ENCODE measurements around the gene CRYBB3. TPM values are rescaled to one million over a fixed set of nuclear protein-coding genes. Genes with fewer than 3 reads are reported as not detected.

CRYBB3 gene
- total RNA-seq, 1 experiment from 2014 or later = 0.67 TPM

DNA sequence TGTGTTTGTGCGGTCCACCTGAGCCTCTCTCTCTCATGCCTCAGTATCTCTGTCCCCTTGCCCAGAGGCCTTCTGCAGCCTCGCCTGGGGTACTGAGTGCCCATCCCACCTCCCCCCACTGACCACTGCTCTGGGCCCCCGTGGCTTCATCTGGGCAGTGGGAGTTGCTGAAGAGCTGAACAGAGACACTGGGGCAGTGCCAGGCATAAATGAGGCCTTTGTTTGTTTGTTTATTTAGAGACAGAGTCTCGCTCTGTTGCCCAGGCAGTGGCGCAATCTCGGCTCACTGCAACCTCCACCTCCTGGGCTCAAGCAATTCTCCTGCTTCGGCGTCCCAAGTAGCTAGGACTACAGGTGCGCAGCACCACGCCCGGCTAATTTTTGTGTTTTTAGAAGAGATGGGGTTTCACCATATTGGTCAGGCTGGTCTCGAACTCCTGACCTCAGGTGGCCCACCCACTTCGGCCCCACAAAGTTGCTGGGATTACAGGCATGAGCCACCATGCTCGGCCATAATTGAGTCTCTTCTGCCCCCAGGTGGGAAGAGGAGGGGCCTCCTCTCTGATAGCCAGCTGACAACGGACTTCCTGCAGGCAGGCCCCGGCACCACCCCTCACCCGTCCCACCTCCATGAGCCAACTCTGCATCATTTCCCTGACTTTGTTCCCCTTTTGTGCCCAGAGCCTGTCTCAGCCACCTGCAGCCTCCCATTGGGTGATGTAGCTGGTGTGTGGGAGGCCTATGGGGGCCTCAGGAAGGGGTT, 9.3 kb downstream of the CRYBB3 start:
- no peak for ATAC-seq
- Histone ChIP-seq H3K4me1 (ENCODE audit: control insufficient read depth, insufficient read depth, low read length) (no peaks in the 10 kb centered on the region), H3K36me3 (ENCODE audit: control insufficient read depth, insufficient read depth, low read length) (no peaks in the 10 kb centered on the region), H3K27ac (ENCODE audit: low read length) (no peak overlapping the region), H3K4me3 (ENCODE audit: low read depth in 2 of 2, low read length in 2 of 2) (no peak overlapping the region), H3K27me3 (ENCODE audit: control insufficient read depth, insufficient read depth, low read length) (no peaks in the 10 kb centered on the region), H3K9me3 (ENCODE audit: control insufficient read depth, insufficient read depth, low read depth, low read length) (no peaks in the 10 kb centered on the region)
- no TSS peak for BruUV-seq (replicated peaks)
- ChIA-PET POLR2A (no interaction called here), CTCF (no interaction called here)
- in situ Hi-C loops (cut with HindIII; ENCODE audit: low pct_unique_long_range_greater_than_20kb, low sequenced_read_pairs) = no loop called here
- TF ChIP-seq, protein P1, sequence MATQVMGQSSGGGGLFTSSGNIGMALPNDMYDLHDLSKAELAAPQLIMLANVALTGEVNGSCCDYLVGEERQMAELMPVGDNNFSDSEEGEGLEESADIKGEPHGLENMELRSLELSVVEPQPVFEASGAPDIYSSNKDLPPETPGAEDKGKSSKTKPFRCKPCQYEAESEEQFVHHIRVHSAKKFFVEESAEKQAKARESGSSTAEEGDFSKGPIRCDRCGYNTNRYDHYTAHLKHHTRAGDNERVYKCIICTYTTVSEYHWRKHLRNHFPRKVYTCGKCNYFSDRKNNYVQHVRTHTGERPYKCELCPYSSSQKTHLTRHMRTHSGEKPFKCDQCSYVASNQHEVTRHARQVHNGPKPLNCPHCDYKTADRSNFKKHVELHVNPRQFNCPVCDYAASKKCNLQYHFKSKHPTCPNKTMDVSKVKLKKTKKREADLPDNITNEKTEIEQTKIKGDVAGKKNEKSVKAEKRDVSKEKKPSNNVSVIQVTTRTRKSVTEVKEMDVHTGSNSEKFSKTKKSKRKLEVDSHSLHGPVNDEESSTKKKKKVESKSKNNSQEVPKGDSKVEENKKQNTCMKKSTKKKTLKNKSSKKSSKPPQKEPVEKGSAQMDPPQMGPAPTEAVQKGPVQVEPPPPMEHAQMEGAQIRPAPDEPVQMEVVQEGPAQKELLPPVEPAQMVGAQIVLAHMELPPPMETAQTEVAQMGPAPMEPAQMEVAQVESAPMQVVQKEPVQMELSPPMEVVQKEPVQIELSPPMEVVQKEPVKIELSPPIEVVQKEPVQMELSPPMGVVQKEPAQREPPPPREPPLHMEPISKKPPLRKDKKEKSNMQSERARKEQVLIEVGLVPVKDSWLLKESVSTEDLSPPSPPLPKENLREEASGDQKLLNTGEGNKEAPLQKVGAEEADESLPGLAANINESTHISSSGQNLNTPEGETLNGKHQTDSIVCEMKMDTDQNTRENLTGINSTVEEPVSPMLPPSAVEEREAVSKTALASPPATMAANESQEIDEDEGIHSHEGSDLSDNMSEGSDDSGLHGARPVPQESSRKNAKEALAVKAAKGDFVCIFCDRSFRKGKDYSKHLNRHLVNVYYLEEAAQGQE (IDR thresholded peaks at IDR 0.05; ENCODE audit: insufficient read depth in 1 of 2, low read depth in 2 of 2, low read length in 1 of 2) = no peak
- TF ChIP-seq, protein P2, sequence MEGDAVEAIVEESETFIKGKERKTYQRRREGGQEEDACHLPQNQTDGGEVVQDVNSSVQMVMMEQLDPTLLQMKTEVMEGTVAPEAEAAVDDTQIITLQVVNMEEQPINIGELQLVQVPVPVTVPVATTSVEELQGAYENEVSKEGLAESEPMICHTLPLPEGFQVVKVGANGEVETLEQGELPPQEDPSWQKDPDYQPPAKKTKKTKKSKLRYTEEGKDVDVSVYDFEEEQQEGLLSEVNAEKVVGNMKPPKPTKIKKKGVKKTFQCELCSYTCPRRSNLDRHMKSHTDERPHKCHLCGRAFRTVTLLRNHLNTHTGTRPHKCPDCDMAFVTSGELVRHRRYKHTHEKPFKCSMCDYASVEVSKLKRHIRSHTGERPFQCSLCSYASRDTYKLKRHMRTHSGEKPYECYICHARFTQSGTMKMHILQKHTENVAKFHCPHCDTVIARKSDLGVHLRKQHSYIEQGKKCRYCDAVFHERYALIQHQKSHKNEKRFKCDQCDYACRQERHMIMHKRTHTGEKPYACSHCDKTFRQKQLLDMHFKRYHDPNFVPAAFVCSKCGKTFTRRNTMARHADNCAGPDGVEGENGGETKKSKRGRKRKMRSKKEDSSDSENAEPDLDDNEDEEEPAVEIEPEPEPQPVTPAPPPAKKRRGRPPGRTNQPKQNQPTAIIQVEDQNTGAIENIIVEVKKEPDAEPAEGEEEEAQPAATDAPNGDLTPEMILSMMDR (IDR thresholded peaks at IDR 0.05) = no peak
- TF ChIP-seq SIN3A (IDR thresholded peaks at IDR 0.05; ENCODE audit: borderline replicate concordance, insufficient read depth, low read depth, low read length) (no peak), POLR2AphosphoS5 (IDR thresholded peaks at IDR 0.05; ENCODE audit: low read depth, low read length) (no peak), TCF7L2 (IDR thresholded peaks at IDR 0.05; ENCODE audit: low read depth, low read length) (no peak)
- intact Hi-C loops (cut with micrococcal nuclease; ENCODE audit: unreplicated experiment) = no loop called here
- no peak for DNase-seq (ENCODE audit: low read depth, low spot score)

DNA sequence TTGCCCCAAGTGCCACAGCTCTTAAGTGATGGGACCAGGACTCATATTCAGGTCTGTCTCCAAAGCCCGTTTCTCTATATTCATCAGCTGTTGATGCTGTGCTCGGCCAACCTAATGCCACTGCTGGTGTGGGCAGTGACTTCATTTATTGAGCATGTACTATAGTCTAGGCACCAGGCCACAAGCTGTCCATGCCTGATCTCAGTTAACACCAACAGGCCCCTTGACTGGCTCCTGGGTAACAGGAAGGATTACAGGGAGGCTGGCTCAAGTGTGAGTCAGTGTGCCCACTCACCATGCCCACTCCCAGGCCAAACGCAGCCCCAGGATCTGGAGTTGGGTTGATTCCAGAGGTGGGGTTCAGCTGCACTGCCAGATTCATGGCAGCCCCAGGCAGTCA, 11.1 kb downstream of the CRYBB3 start:
- BruUV-seq (replicated peaks) = no TSS peak
- Histone ChIP-seq H3K27ac (ENCODE audit: low read length) (no peak overlapping the region), H3K4me1 (ENCODE audit: control insufficient read depth, insufficient read depth, low read length) (no peaks in the 10 kb centered on the region), H3K4me3 (ENCODE audit: low read depth in 2 of 2, low read length in 2 of 2) (no peak overlapping the region), H3K9me3 (ENCODE audit: control insufficient read depth, insufficient read depth, low read depth, low read length) (no peaks in the 10 kb centered on the region), H3K36me3 (ENCODE audit: control insufficient read depth, insufficient read depth, low read length) (no peaks in the 10 kb centered on the region), H3K27me3 (ENCODE audit: control insufficient read depth, insufficient read depth, low read length) (no peaks in the 10 kb centered on the region)
- no peak for ATAC-seq
- TF ChIP-seq SIN3A (IDR thresholded peaks at IDR 0.05; ENCODE audit: borderline replicate concordance, insufficient read depth, low read depth, low read length) (no peak), POLR2AphosphoS5 (IDR thresholded peaks at IDR 0.05; ENCODE audit: low read depth, low read length) (no peak), TCF7L2 (IDR thresholded peaks at IDR 0.05; ENCODE audit: low read depth, low read length) (no peak)
- TF ChIP-seq, protein P2 (IDR thresholded peaks at IDR 0.05) = no peak
- TF ChIP-seq, protein P1 (IDR thresholded peaks at IDR 0.05; ENCODE audit: insufficient read depth in 1 of 2, low read depth in 2 of 2, low read length in 1 of 2) = no peak
- in situ Hi-C loops (cut with HindIII; ENCODE audit: low pct_unique_long_range_greater_than_20kb, low sequenced_read_pairs) (no loop called here), intact Hi-C loops (cut with micrococcal nuclease; ENCODE audit: unreplicated experiment) (no loop called here)
- ChIA-PET CTCF (no interaction called here), POLR2A (no interaction called here)
- no peak for DNase-seq (ENCODE audit: low read depth, low spot score)

Data from Panc1 (cell line).